ENCODE measurements around the gene FZD10. TPM values are rescaled to one million over a fixed set of nuclear protein-coding genes. Genes with fewer than 3 reads are reported as not detected.

Gene FZD10
- total RNA-seq, 1 experiment from 2014 or later = not detected

- Histone ChIP-seq H3K4me3 (no peak overlapping the region), H3K27me3 (ENCODE audit: insufficient read depth, low read depth) (peaks cover 21% of the 10 kb centered on the region), H3K9me3 (ENCODE audit: insufficient read depth, low read depth) (no peaks in the 10 kb centered on the region), H3K27ac (no peak overlapping the region), H3K4me2 (no peak overlapping the region), H3F3A (ENCODE audit: insufficient read depth, low read depth) (no peaks in the 10 kb centered on the region), H3K4me1 (replicated peaks; ENCODE audit: insufficient read depth) (no peaks in the 10 kb centered on the region), H4K20me1 (ENCODE audit: insufficient read depth) (no peaks in the 10 kb centered on the region), H3K36me3 (ENCODE audit: low read depth) (no peaks in the 10 kb centered on the region), H2AFZ (no peak overlapping the region), H3K9me2 (ENCODE audit: insufficient read depth) (no peaks in the 10 kb centered on the region), H3K79me2 (ENCODE audit: low read depth) (no peaks in the 10 kb centered on the region)
- intact Hi-C loops (cut with micrococcal nuclease; ENCODE audit: unreplicated experiment) = no loop called here
- ChIA-PET CTCF (no interaction called here), POLR2A (ENCODE audit: unreplicated experiment) (no interaction called here)
- BruUV-seq (replicated peaks) = no TSS peak
- DNase-seq = no peak
- TF ChIP-seq, protein P1, sequence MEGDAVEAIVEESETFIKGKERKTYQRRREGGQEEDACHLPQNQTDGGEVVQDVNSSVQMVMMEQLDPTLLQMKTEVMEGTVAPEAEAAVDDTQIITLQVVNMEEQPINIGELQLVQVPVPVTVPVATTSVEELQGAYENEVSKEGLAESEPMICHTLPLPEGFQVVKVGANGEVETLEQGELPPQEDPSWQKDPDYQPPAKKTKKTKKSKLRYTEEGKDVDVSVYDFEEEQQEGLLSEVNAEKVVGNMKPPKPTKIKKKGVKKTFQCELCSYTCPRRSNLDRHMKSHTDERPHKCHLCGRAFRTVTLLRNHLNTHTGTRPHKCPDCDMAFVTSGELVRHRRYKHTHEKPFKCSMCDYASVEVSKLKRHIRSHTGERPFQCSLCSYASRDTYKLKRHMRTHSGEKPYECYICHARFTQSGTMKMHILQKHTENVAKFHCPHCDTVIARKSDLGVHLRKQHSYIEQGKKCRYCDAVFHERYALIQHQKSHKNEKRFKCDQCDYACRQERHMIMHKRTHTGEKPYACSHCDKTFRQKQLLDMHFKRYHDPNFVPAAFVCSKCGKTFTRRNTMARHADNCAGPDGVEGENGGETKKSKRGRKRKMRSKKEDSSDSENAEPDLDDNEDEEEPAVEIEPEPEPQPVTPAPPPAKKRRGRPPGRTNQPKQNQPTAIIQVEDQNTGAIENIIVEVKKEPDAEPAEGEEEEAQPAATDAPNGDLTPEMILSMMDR (conservative IDR thresholded peaks at IDR 0.05) = no peak
- TF ChIP-seq EZH2 (IDR thresholded peaks at IDR 0.05; ENCODE audit: low read depth) = no peak
These were observed 50.2 kb downstream of the FZD10 start for GRCh38 chr12:130212384-130212989.

DNA sequence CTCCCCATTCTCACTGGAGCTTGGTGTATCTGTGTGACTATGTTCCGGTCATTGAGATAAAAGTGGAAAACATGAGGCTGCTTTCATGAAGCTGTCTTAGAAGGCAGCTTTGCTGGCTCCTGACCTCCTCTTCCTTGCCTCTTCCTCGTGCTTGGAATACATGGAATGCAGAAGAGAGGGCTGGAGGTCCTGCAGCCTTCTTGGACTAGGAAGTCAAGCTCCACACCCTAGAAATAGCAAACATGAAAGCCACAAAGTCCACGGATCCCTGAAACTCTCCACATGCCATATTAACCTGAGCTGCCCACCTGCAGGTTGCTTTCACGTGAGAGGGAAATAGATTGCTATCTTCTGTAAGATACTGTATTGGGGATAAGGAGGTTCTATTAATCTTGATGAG, 51.0 kb downstream of the FZD10 start:
- no peak overlapping the region for H2AFZ ChIP-seq
- no peaks in the 10 kb centered on the region for H3K9me2 ChIP-seq (ENCODE audit: insufficient read depth)
- no peak for TF ChIP-seq EZH2 (IDR thresholded peaks at IDR 0.05; ENCODE audit: low read depth)
- TF ChIP-seq, protein P1 (conservative IDR thresholded peaks at IDR 0.05) = no peak
- POLR2A ChIA-PET (ENCODE audit: unreplicated experiment) = no interaction called here
- CTCF ChIA-PET = no interaction called here
- no peaks in the 10 kb centered on the region for H3F3A ChIP-seq (ENCODE audit: insufficient read depth, low read depth)
- H3K27ac ChIP-seq = no peak overlapping the region
- no TSS peak for BruUV-seq (replicated peaks)
- H4K20me1 ChIP-seq (ENCODE audit: insufficient read depth) = no peaks in the 10 kb centered on the region
- DNase-seq = no peak
- no peaks in the 10 kb centered on the region for H3K36me3 ChIP-seq (ENCODE audit: low read depth)
- peaks cover 21% of the 10 kb centered on the region for H3K27me3 ChIP-seq (ENCODE audit: insufficient read depth, low read depth)
- intact Hi-C loops (cut with micrococcal nuclease; ENCODE audit: unreplicated experiment) = no loop called here
- H3K4me1 ChIP-seq (replicated peaks; ENCODE audit: insufficient read depth) = no peaks in the 10 kb centered on the region
- no peak overlapping the region for H3K4me3 ChIP-seq
- H3K79me2 ChIP-seq (ENCODE audit: low read depth) = no peaks in the 10 kb centered on the region
- H3K9me3 ChIP-seq (ENCODE audit: insufficient read depth, low read depth) = no peaks in the 10 kb centered on the region
- H3K4me2 ChIP-seq = no peak overlapping the region

DNA sequence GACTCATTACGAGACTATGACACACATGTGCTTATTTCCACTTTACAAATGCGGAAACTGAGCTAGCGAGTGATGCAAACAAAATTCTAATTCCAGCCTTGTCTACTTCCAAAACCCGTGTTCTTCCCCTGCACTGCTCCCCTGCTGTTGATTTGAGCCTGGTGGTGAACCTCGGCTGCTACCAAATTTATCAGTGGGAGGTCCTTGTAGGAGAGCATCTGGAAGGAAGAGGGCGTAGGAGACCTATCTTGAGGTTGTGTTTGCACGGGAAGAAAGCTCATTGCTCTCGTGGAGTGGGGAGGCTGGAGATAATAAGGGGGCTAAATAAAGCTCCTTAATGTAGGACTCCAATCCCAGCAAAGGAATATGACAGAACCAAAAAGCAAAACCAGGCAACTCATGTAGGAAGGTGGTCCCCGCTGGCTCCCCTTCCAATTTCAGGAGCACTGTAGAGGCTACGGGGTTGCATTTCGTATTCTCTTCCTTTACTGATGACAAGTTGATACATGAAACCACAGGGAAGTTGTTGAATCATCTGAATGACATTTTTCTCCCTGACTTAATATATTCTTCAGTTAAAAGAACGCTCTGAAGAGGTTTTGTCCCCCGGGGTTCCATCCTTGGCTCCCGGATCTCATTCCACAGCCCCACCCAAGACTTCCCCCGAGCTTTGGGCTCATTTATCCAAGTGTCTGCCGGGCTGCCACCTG, 52.6 kb downstream of the FZD10 start:
- H3K4me3 ChIP-seq = no peak overlapping the region
- intact Hi-C loops (cut with micrococcal nuclease; ENCODE audit: unreplicated experiment) = no loop called here
- H2AFZ ChIP-seq = no peak overlapping the region
- no peaks in the 10 kb centered on the region for H3K79me2 ChIP-seq (ENCODE audit: low read depth)
- no peaks in the 10 kb centered on the region for H3F3A ChIP-seq (ENCODE audit: insufficient read depth, low read depth)
- ChIA-PET CTCF (no interaction called here), POLR2A (ENCODE audit: unreplicated experiment) (no interaction called here)
- TF ChIP-seq, protein P1 (conservative IDR thresholded peaks at IDR 0.05) = no peak
- no peak for TF ChIP-seq EZH2 (IDR thresholded peaks at IDR 0.05; ENCODE audit: low read depth)
- H3K36me3 ChIP-seq (ENCODE audit: low read depth) = no peaks in the 10 kb centered on the region
- H3K4me2 ChIP-seq = no peak overlapping the region
- H3K9me3 ChIP-seq (ENCODE audit: insufficient read depth, low read depth) = no peaks in the 10 kb centered on the region
- no peaks in the 10 kb centered on the region for H4K20me1 ChIP-seq (ENCODE audit: insufficient read depth)
- no peak overlapping the region for H3K27ac ChIP-seq
- BruUV-seq (replicated peaks) = no TSS peak
- no peaks in the 10 kb centered on the region for H3K4me1 ChIP-seq (replicated peaks; ENCODE audit: insufficient read depth)
- H3K27me3 ChIP-seq (ENCODE audit: insufficient read depth, low read depth) = peaks cover 18% of the 10 kb centered on the region
- H3K9me2 ChIP-seq (ENCODE audit: insufficient read depth) = no peaks in the 10 kb centered on the region
- DNase-seq = no peak

Other genes starting within 250 kb of the FZD10 start
- gene PIWIL1, start 175.4 kb downstream of the FZD10 start, total RNA-seq (2021) = not detected in 2 replicates